ENCODE results near the gene EFHC1.

DNA sequence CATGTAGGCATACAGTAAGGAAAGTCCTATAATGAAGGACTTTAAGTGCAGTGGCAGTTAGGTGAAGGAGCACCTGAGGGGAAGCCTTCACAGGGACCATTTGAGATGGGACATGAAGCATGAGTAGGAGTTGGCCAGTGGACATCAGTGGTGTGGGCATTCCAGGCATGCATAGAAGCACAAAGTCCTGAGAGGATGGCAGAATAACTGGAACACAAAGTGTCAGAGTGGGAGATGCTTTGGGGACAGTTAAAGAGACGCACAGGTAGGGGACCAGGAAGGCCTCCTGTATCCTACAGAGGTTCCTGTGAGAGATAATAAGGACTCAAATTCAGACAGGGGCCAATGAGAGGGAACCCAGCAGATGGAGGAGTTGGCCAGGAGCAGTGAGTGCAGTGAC is 26.4 kb upstream of the EFHC1 start:
- TF ChIP-seq, protein P1, sequence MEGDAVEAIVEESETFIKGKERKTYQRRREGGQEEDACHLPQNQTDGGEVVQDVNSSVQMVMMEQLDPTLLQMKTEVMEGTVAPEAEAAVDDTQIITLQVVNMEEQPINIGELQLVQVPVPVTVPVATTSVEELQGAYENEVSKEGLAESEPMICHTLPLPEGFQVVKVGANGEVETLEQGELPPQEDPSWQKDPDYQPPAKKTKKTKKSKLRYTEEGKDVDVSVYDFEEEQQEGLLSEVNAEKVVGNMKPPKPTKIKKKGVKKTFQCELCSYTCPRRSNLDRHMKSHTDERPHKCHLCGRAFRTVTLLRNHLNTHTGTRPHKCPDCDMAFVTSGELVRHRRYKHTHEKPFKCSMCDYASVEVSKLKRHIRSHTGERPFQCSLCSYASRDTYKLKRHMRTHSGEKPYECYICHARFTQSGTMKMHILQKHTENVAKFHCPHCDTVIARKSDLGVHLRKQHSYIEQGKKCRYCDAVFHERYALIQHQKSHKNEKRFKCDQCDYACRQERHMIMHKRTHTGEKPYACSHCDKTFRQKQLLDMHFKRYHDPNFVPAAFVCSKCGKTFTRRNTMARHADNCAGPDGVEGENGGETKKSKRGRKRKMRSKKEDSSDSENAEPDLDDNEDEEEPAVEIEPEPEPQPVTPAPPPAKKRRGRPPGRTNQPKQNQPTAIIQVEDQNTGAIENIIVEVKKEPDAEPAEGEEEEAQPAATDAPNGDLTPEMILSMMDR (IDR thresholded peaks at IDR 0.05) = no peak
- TF ChIP-seq POLR2AphosphoS5 (IDR thresholded peaks at IDR 0.05) = no peak
